Measurements from ENCODE around the gene CRK.

DNA sequence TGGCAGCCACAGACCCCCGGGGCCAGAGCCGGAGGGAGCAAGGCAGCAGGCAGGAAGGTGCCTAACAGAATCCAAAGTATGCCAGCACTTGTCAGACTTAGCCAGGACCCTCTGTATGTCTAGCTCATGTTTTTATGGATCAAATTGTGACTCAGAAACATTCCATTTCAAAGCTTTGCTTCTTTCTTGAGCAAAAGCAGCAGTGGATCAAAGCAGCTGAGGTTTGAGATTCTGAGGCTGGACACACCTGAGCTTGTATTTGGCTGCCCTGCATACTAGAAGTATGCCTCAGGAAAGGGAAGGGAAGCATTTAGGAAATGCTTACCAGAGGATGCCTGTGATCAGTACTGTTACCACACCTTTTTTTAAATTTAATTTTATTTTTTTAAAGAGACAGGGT lies 42.2 kb upstream of the CRK start:
- TF ChIP-seq, protein P1, sequence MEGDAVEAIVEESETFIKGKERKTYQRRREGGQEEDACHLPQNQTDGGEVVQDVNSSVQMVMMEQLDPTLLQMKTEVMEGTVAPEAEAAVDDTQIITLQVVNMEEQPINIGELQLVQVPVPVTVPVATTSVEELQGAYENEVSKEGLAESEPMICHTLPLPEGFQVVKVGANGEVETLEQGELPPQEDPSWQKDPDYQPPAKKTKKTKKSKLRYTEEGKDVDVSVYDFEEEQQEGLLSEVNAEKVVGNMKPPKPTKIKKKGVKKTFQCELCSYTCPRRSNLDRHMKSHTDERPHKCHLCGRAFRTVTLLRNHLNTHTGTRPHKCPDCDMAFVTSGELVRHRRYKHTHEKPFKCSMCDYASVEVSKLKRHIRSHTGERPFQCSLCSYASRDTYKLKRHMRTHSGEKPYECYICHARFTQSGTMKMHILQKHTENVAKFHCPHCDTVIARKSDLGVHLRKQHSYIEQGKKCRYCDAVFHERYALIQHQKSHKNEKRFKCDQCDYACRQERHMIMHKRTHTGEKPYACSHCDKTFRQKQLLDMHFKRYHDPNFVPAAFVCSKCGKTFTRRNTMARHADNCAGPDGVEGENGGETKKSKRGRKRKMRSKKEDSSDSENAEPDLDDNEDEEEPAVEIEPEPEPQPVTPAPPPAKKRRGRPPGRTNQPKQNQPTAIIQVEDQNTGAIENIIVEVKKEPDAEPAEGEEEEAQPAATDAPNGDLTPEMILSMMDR (IDR thresholded peaks at IDR 0.05) = no peak
- TF ChIP-seq EP300 (IDR thresholded peaks at IDR 0.05) = no peak
- TF ChIP-seq POLR2AphosphoS5 (IDR thresholded peaks at IDR 0.05) = no peak

Data from stomach (tissue), 4 donors.